Activated B cell treated with CpG ODN at 0.5 μM for 24 hours (primary cell): ENCODE measurements around the gene EXOC3L1. TPM values are rescaled to one million over a fixed set of nuclear protein-coding genes. Genes with fewer than 3 reads are reported as not detected.

ENCODE experiments used
- ATAC-seq: fragments of 200-7000 bp; cut with Tn5 transposase; one replicate; pipeline ENCODE4 v1.10.0; 2021; ENCODE audit warnings: low read depth, mild to moderate bottlenecking, moderate library complexity
- CTCF ChIA-PET: fragments of 350-600 bp; sonication (Branson Sonifier 250); formaldehyde crosslinking; loops from one replicate; lab custom pipeline; 2021; ENCODE audit warnings: antibody characterized with exemption; lab: Charles Lee
- POLR2A ChIA-PET: fragments of 350-600 bp; sonication (Branson Sonifier 250); formaldehyde crosslinking; loops from one replicate; lab custom pipeline; 2021; ENCODE audit warnings: antibody characterized with exemption; lab: Charles Lee
- DNase-seq: peaks from one replicate; pipeline ENCODE4 v3.0.0; 2022
- H3K27ac Mint-ChIP-seq: one replicate; pipeline ENCODE4 v1.8.0; 2020; ENCODE audit warnings: mixed read lengths
- H3K27me3 Mint-ChIP-seq: one replicate; pipeline ENCODE4 v1.8.0; 2021; ENCODE audit warnings: mixed read lengths
- H3K36me3 Mint-ChIP-seq: one replicate; pipeline ENCODE4 v1.8.0; 2021; ENCODE audit warnings: low read depth, mixed read lengths
- H3K4me1 Mint-ChIP-seq: one replicate; pipeline ENCODE4 v1.8.0; 2021; ENCODE audit warnings: mixed read lengths
- H3K4me3 Mint-ChIP-seq: one replicate; pipeline ENCODE4 v1.8.0; 2020; ENCODE audit warnings: mild to moderate bottlenecking, mixed read lengths
- H3K9me3 Mint-ChIP-seq: one replicate; pipeline ENCODE4 v1.8.0; 2020; ENCODE audit warnings: mixed read lengths
- intact Hi-C: fragments of 100-400 bp; cut with micrococcal nuclease; formaldehyde crosslinking; loops from one replicate; pipeline ENCODE4 v1.15.1; 2024
- total RNA-seq: library from RNA; stranded (reverse); gene quantifications from 2 replicates; pipeline ENCODE4 v1.2.3, GENCODE V29; 2022
- TF ChIP-seq, protein P1 (sequence below): fragments of 200-600 bp; IDR thresholded peaks from one replicate; pipeline ENCODE4 v1.8.0; 2022; ENCODE audit warnings: antibody characterized with exemption, mild to moderate bottlenecking

Gene EXOC3L1
- total RNA-seq, 1 donor from 2014 or later, result not detected

GRCh38 chr16:67142342-67142741, 47.6 kb downstream of the EXOC3L1 start:
- Mint-ChIP-seq H3K9me3 (no peaks in the 10 kb centered on the region), H3K4me1 (no peaks in the 10 kb centered on the region), H3K27ac (no peak overlapping the region), H3K4me3 (no peak overlapping the region), H3K27me3 (no peaks in the 10 kb centered on the region), H3K36me3 (peaks cover 82% of the 10 kb centered on the region)
- no peak for DNase-seq
- POLR2A ChIA-PET, result no interaction called here
- CTCF ChIA-PET, result no interaction called here
- TF ChIP-seq, protein P1, sequence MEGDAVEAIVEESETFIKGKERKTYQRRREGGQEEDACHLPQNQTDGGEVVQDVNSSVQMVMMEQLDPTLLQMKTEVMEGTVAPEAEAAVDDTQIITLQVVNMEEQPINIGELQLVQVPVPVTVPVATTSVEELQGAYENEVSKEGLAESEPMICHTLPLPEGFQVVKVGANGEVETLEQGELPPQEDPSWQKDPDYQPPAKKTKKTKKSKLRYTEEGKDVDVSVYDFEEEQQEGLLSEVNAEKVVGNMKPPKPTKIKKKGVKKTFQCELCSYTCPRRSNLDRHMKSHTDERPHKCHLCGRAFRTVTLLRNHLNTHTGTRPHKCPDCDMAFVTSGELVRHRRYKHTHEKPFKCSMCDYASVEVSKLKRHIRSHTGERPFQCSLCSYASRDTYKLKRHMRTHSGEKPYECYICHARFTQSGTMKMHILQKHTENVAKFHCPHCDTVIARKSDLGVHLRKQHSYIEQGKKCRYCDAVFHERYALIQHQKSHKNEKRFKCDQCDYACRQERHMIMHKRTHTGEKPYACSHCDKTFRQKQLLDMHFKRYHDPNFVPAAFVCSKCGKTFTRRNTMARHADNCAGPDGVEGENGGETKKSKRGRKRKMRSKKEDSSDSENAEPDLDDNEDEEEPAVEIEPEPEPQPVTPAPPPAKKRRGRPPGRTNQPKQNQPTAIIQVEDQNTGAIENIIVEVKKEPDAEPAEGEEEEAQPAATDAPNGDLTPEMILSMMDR, result no peak
- intact Hi-C loops, result no loop called here
- ATAC-seq, result no peak

DNA sequence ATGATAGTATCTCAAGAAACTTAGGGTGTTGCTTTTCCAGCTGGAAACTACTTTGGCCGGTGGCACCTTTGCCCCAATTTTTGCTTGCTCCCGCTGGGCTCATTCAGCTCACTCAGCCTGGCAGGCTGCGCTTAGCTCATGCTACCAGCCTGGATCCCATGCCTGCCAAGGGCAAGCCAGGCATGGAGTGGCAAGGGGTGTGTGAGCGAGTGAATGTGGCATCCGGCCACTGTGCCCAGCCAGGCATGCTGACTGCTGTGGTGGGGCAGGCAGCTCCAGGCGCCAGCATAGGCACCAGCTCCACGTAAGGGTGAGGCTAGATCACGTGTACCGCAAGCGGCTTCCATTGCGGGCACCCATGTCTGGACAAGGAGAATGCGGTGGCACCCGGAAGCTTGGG, 48.5 kb downstream of the EXOC3L1 start:
- TF ChIP-seq, protein P1, result no peak
- DNase-seq (no peak), ATAC-seq (no peak)
- POLR2A ChIA-PET, result no interaction called here
- Mint-ChIP-seq H3K4me3 (no peak overlapping the region), H3K27ac (no peak overlapping the region), H3K9me3 (no peaks in the 10 kb centered on the region), H3K36me3 (peaks cover 79% of the 10 kb centered on the region), H3K4me1 (no peaks in the 10 kb centered on the region), H3K27me3 (no peaks in the 10 kb centered on the region)
- CTCF ChIA-PET, result no interaction called here
- intact Hi-C loops, result no loop called here

GRCh38 chr16:67137605-67138004, 52.3 kb downstream of the EXOC3L1 start:
- ChIA-PET POLR2A (interaction anchor here (0.6 kb wide), 1 partner anchor 10 kb away, joined by 3 read pairs; no protein-coding TSS in a partner anchor), CTCF (no interaction called here)
- H3K4me3 Mint-ChIP-seq, result no peak overlapping the region
- H3K4me1 Mint-ChIP-seq, result no peaks in the 10 kb centered on the region
- DNase-seq (no peak), ATAC-seq (no peak)
- H3K36me3 Mint-ChIP-seq, result peaks cover 74% of the 10 kb centered on the region
- no peaks in the 10 kb centered on the region for H3K9me3 Mint-ChIP-seq
- intact Hi-C loops, result no loop called here
- H3K27ac Mint-ChIP-seq, result no peak overlapping the region
- no peaks in the 10 kb centered on the region for H3K27me3 Mint-ChIP-seq
- TF ChIP-seq, protein P1, result no peak

Other genes starting within 250 kb of the EXOC3L1 start
- 0.29 and 0.61 TPM in 2 replicates for gene CES3, start 228.9 kb downstream of the EXOC3L1 start, total RNA-seq
- gene CES4A, start 201.5 kb downstream of the EXOC3L1 start, total RNA-seq, result 7.1 and 10.2 TPM in 2 replicates
- gene CBFB, start 161.0 kb downstream of the EXOC3L1 start, total RNA-seq, result 66.6 and 67.3 TPM in 2 replicates
- gene PHAF1, start 80.2 kb downstream of the EXOC3L1 start, total RNA-seq, result 13.8 and 16.9 TPM in 2 replicates
- gene B3GNT9, start 39.1 kb downstream of the EXOC3L1 start, total RNA-seq, result 0.64 and 0.93 TPM in 2 replicates
- gene TRADD, start 30.2 kb downstream of the EXOC3L1 start, total RNA-seq, result 31.5 and 37.3 TPM in 2 replicates
- gene FBXL8, start 30.2 kb downstream of the EXOC3L1 start, total RNA-seq, result 5.6 and 6.5 TPM in 2 replicates
- gene HSF4, start 25.4 kb downstream of the EXOC3L1 start, total RNA-seq, result 5.9 and 7.3 TPM in 2 replicates
- gene NOL3, start 19.6 kb downstream of the EXOC3L1 start, total RNA-seq, result 0.64 and 0.91 TPM in 2 replicates
- 10.6 and 18.7 TPM in 2 replicates for gene MATCAP1, start 6.2 kb downstream of the EXOC3L1 start, total RNA-seq
- 117 and 128 TPM in 2 replicates for gene E2F4, start 2.0 kb upstream of the EXOC3L1 start, total RNA-seq
- 6.8 and 6.9 TPM in 2 replicates for gene ELMO3, start 9.0 kb upstream of the EXOC3L1 start, total RNA-seq
- gene TMEM208, start 37.0 kb upstream of the EXOC3L1 start, total RNA-seq, result 37.1 and 41.3 TPM in 2 replicates
- gene FHOD1, start 57.3 kb upstream of the EXOC3L1 start, total RNA-seq, result 45.5 and 50.4 TPM in 2 replicates
- 1.9 and 2.5 TPM in 2 replicates for gene SLC9A5, start 58.8 kb upstream of the EXOC3L1 start, total RNA-seq
- 7.8 TPM in 2 replicates for gene PLEKHG4, start 89.4 kb upstream of the EXOC3L1 start, total RNA-seq
- not detected in 2 replicates for gene KCTD19, start 136.6 kb upstream of the EXOC3L1 start, total RNA-seq
- 0.49 and 0.69 TPM in 2 replicates for gene LRRC36, start 136.7 kb upstream of the EXOC3L1 start, total RNA-seq
- gene TPPP3, start 203.4 kb upstream of the EXOC3L1 start, total RNA-seq, result 0.15 TPM in 1 of 2 replicates, not detected in the other
- 2.8 and 3.8 TPM in 2 replicates for gene ZDHHC1, start 226.3 kb upstream of the EXOC3L1 start, total RNA-seq
- 0.49 TPM in 1 of 2 replicates, not detected in the other for gene HSD11B2, start 241.0 kb upstream of the EXOC3L1 start, total RNA-seq